Activated CD4-positive, alpha-beta T cell treated with anti-CD3 and anti-CD28 coated beads, Interleukin-2, Interleukin-6, amounts not matched to agents 100 ng/mL and 50 ng/mL, durations not matched to agents 16 hours and 8 hours (primary cell): ENCODE results near the gene GATAD2B.
"Not testable (repeated sequence)": the region's sequence is repeated elsewhere in the genome, so short reads cannot be mapped to it uniquely, and the experiment has no call there.

Experiments used
- DNase-seq: peaks from one replicate; pipeline ENCODE4 v3.0.0-alpha.2; 2020

Gene GATAD2B

DNA sequence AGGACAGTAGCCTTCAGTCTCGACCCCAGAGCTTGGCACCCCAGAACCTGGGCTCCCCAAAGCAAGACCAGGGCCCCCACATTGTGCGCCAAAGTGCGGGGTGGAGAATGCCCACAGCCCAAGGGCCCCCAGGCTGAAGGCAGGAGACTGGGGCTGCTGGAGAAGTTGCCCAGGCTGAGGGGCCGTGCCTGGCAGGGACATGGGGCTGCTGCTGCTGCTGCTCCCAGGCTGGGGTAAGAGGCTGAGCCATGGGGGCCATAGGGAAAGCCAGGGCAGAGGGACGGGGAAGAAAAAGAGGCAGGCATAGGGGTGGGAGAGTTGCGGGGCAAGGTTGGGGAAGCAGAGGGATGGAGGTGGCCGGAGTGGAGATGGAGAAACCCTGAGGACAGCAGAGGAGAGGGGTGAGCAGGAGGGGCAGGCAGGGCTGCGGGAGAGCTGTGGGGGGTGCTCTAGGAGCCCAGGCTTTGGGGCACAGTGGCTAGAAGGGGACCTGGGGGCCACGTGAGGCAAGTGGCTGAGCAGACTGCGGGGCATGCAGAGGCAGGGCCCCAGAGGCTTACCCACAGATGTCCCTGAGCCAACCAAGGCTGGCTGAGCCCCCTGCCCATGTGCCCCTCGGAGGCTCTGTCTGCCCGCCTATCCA, 128.7 kb downstream of the GATAD2B start:
- DNase-seq: no peak

- DNase-seq: no peak
These were observed 129.4 kb downstream of the GATAD2B start for GRCh38 chr1:153793261-153793972.

DNA sequence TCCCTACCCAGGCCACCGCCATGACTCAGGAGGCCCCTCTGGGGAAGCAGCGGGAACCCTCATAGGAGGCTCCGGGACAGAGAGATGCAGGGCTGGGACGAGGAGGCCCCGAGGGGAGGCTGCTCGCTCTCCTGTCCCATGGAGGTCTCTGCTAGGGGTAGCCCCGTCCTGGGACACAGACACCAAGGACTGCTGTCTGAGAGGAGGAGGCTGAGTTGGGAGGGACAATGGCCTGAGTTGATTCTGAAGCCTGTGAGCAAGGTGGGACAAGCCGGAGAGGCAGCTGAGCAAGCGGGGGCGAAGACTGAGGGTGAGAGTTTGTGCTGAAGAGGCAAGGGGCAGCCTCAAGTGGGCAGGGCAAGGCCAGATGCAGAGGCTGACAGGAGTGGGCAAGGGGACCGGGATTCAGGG, 130.1 kb downstream of the GATAD2B start:
- no peak for DNase-seq

DNA sequence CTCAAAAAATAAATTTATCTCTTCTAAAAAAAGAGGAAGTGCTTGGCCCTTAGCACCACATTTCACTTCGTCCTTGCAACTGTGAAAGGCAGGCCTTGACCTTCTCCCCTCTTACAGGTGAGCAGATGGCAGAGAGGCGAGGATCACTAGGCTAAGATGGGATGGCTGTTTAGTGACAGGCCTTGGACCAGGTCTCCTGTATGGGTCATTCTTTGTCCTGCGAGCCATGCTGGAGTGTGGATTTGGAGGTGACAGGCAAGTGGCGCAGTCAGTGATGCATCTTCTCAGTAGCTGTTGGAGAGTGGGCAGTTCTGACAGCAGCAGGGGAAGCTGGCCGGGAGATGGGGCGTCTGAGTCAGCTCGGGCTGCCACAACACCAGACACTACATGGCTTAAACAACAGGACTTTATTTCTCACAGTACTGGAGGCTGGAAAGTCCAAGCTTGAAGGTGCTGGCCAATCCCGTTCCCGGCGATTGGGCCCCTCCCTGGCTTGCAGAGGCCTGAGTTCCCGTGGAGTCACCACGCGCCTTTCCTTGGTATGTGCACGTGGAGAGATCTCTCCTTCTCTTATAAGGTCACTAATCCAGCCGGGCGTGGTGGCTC, 131.0 kb downstream of the GATAD2B start:
- DNase-seq: no peak

DNA sequence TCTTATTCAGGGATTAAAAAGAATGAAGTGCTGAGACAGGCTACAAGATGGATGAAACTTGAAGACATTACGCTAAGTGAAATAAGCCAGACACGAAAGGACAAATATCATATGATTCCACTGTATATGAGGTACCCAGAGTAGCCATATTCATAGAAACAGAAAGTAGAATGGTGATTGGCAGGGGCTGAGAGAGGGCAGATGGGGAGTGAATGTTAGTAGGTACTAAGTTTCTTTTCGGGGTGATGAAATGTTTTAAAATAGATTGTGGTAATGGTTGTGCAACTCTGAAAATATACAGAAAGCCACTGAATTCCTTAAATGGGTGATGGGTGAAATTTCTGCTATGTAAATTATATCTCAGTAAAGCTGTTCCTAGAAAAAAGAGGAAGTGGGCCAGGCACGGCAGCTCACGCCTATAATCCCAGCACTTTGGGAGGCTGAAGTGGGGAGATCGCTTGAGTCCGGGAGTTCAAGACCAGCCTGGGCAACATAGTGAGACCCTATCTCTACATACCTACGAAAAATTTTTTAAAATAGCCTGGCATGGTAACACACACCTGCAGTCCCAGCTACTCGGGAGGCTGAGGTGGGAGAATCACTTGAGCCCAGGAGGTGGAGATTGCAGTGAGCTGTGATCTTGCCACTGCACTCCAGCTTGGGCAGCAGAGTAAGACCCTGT, 131.7 kb downstream of the GATAD2B start:
- DNase-seq: peak; percentile 72

DNA sequence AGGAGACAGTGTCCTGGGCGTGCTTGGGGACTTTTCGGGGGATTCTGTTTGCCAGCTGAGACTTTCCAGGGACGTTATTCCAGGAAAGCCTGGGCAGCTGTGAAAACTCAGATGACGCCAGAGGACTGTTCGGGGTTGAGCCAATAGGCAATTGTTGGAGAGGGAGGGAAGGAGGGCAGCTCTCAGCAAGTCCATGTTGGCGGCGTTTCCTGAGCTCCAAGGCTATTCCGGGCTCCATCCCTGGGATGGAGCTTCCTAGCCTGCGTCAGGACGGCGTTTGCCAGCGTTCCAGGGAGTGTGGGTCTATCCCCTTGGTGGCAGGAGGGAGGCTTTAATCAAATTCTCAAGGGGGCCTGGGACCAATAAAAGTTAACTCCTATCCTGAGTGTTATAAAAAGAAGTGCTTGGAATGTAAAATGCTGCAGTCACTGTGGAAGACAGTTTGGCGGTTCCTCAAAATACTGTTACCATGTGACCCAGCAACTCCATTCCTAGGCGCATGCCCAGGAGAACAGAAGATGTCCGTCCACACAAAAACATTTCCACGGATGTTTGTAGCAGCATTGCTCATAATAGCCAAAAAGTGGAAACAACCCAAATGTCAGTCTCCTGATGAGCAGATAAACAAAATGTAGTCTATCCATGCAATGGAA, 132.3 kb downstream of the GATAD2B start:
- no peak for DNase-seq

DNA sequence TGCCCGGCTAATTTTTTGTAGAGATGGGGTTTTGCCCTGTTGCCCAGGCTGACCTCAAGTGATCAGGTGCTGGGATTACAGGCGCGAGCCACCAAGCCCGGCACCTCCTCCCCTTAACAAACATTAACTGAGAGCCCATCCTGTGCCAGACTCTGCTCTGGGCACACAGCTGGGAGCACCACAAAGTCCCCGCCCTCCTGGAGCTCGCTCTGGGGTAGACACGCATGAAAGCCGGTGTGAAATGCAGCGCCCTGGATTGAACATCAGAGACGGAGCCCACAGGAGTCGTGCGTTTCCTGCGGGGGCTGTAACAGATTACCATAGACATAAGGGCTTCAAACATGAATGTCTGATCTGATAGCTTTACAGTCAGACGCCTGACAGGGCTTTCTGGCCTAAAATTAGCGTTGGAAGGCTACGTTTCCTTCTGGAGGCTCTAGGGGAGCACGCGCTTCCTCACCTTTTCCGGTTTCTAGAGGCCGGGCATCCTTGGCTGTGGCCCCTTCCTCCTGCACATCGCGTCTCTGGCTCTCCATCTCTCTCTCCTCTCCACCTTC, 133.2 kb downstream of the GATAD2B start:
- peak; percentile 23 for DNase-seq

GRCh38 chr1:153786038-153786790, 136.6 kb downstream of the GATAD2B start:
- DNase-seq: no peak

DNA sequence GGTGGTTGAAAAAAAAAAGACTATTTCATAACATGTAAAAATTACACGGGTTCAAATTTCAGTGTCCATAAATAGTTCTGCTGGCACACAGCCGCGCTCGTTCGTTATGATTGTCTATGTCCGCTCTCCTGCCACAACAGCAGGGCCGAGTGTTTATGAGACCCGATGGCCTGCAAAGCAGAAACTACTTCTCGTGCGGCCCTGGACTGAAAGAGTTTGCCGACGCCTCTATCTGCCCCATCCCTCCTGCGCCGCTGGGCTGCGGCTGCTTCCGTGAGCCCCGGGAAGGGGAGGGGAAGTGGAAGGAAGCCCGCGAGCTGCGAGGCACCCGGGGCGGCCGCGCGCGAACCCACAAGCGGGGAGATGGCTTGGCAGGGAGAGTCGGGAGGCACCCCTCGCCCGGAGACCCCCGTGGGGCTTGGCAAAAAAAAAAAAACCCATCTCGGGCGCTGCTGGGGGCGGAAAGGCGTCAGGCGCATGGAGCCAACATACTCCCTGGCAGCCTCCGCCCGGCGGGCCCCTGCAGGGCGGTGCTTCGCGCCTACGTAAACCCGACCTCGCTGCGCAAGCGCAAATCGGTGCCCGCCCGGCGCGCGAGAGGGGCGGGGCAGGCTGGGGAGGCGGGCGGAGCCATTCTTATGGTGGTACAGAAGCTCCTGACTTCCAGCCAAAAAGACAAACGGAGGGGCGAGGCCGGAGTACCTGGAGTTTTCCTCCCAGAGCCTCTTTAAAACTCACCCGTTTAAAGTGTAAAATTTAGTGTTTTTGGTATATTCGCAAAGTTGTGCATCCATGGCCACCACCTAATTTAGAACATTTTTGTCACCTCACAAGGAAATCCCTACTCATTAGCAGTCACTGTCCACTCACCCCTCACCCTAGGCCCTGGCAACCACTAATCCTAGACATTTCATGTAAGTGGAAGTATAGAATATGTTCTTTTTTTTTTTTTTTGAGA, 139.3 kb downstream of the GATAD2B start:
- DNase-seq: peak; percentile 95

DNA sequence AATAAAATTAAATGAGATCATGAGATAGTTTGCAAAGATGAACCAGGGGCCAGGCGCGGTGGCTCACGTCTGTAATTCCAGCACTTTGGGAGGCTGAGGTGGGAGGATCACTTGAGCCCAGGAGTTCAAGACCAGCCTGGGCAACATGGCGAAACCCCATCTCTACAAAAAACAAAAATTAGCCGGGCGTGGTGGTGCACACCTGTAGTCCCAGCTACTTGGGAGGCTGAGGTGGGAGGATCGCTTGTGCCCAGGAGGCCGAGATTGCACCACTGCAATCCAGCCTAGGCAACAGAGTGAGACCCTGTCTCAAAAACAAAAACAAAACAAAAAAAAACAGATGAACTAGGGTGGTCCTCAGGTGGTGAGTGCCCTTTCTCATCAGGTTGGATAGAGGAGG, 140.1 kb downstream of the GATAD2B start:
- DNase-seq: not testable (repeated sequence)

GRCh38 chr1:153780551-153780950, 142.2 kb downstream of the GATAD2B start:
- no peak for DNase-seq

DNA sequence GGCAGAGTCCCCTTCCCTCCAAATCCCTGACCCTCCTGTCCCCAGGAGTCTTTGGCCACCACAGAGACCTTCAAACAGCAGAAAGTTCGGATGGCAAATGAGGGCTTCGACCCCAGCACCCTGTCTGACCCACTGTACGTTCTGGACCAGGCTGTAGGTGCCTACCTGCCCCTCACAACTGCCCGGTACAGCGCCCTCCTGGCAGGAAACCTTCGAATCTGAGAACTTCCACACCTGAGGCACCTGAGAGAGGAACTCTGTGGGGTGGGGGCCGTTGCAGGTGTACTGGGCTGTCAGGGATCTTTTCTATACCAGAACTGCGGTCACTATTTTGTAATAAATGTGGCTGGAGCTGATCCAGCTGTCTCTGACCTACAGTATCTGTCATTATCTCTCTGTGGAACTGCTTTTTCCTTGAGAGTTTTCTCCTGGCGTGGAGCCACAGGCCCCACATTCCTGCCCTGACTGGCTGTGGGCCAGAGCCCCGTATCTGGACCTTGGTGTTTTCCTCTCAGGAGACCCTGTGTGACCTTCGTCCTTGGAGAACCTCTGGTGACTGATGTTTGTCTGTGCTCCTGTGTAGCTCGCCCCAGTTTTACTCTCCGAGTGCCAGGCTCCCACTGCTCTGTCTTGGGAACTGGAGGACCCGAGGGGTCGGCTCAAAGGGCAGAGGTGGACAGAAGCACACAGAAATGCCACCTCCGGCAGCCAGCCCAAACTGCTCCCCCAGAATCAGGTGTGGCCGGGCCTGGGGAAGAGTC, 142.8 kb downstream of the GATAD2B start:
- no peak for DNase-seq

DNA sequence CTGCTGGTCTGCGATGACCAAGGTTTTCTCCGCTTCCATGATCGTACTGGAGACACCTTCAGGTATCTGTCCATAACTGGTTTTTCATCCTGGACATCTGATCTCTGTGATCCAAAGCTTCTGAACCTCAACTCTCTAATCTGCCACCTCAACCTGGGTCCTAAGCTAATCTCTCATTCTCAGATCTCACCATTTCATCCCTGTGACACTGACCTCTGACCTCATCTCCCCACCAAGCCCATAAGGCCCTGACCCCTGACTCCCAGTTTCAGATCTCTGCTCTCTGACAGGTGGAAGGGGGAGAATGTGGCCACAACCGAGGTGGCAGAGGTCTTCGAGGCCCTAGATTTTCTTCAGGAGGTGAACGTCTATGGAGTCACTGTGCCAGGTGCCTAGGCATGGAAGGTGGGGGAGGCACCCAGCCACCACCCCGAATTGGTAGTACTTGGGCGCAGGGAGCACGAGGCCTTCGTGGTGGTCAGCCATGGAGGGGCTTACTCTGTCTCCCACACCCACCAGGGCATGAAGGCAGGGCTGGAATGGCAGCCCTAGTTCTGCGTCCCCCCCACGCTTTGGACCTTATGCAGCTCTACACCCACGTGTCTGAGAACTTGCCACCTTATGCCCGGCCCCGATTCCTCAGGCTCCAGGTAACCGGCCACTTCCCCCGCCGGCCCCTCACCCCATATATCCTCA, 143.8 kb downstream of the GATAD2B start:
- no peak for DNase-seq

- no peak for DNase-seq
These were observed 144.5 kb downstream of the GATAD2B start for GRCh38 chr1:153778051-153778823.

GRCh38 chr1:153777648-153778047, 145.1 kb downstream of the GATAD2B start:
- no peak for DNase-seq

- DNase-seq: no peak
These were observed 145.9 kb downstream of the GATAD2B start for GRCh38 chr1:153776845-153777370.

- no peak for DNase-seq
These were observed 146.4 kb downstream of the GATAD2B start for GRCh38 chr1:153776352-153776751.
